ENCODE results near the gene GRIA1. TPM values are rescaled to one million over a fixed set of nuclear protein-coding genes. Genes with fewer than 3 reads are reported as not detected.

GRIA1 gene
- total and polyA plus RNA-seq, 8 donors: 0.04 to 0.22 (median 0.05) TPM; not detected in 3

DNA sequence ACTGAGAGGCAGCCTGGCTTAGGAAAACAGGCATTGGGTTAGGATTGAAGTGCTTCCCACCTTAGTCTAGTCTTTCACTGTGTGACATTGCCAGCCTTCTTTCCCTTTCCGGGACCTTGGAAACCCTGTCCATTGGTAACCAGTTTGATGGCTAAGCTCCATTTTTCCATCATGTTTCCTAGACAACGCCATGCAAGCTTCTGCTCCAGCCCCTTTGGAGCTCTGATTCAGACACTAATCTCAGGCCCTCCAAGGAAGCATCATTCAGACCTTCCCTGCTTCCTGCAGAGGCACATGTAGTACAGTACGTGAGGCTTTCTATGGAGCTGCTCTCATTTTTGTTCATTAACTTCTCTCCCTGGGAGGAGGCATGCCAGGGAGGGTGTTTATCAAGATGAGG, 68.5 kb downstream of the GRIA1 start:
- intact Hi-C loops (cut with DNase I): no loop called here
- no peaks in the 10 kb centered on the region for H3K4me1 ChIP-seq
- no peak for FAIRE-seq
- no peaks in the 10 kb centered on the region for H3K36me3 ChIP-seq
- H3K9me3 ChIP-seq: no peaks in the 10 kb centered on the region
- TF ChIP-seq, protein P1, sequence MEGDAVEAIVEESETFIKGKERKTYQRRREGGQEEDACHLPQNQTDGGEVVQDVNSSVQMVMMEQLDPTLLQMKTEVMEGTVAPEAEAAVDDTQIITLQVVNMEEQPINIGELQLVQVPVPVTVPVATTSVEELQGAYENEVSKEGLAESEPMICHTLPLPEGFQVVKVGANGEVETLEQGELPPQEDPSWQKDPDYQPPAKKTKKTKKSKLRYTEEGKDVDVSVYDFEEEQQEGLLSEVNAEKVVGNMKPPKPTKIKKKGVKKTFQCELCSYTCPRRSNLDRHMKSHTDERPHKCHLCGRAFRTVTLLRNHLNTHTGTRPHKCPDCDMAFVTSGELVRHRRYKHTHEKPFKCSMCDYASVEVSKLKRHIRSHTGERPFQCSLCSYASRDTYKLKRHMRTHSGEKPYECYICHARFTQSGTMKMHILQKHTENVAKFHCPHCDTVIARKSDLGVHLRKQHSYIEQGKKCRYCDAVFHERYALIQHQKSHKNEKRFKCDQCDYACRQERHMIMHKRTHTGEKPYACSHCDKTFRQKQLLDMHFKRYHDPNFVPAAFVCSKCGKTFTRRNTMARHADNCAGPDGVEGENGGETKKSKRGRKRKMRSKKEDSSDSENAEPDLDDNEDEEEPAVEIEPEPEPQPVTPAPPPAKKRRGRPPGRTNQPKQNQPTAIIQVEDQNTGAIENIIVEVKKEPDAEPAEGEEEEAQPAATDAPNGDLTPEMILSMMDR (IDR thresholded peaks at IDR 0.05): no peak
- no peak overlapping the region for H3K27ac ChIP-seq
- ATAC-seq: no peak
- DNase-seq: no peak
- no peak overlapping the region for H3K4me3 ChIP-seq
- WGBS, 2 donors: 60 to 64% methylated on average over 3 of the region's 3 CpGs
- H3K27me3 ChIP-seq: no peaks in the 10 kb centered on the region

DNA sequence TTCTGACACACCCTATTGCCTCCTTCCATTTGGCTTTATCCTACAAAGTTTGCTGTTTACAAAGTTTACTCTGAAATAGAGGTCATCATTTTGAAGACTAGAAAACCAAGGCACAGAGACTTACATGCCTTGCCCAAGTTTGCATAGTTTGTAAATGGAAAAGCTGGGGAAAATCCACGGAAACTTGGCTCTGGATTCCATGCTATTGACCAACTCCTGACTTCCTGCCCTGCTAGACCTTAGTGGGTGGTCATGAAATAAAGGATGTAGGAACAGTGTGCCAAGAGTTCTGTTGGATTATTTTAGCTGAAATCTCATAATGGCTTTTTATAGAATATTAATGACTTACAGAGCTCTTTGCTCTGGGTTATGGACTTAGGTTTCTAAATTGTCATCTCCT, 69.5 kb downstream of the GRIA1 start:
- intact Hi-C loops (cut with DNase I): no loop called here
- 45 to 72% methylated on average over 1 of the region's 1 CpG for WGBS, 2 donors
- H3K4me3 ChIP-seq: no peak overlapping the region
- no peaks in the 10 kb centered on the region for H3K27me3 ChIP-seq
- DNase-seq (no peak), FAIRE-seq (no peak), ATAC-seq (no peak)
- H3K36me3 ChIP-seq: no peaks in the 10 kb centered on the region
- H3K9me3 ChIP-seq: no peaks in the 10 kb centered on the region
- TF ChIP-seq, protein P1 (IDR thresholded peaks at IDR 0.05): no peak
- no peaks in the 10 kb centered on the region for H3K4me1 ChIP-seq
- H3K27ac ChIP-seq: no peak overlapping the region

DNA sequence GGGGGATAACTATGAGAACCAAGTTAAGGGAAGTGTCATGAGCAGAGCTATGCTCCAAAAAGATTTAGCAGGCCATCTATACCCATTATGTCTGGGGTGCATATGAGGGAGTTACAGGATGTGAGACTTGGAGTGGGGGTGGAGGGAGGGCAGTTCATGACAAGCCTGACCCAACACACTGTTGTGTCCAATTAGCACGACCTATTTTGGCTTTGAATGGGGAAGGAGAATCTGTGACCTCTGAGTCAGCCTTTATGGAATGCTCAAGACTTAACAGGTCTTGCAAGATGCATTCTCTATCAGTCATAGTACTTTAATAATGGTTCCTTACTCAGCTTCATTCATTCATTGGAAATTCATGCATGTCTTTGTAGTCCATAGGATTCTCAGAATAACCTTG, 71.7 kb downstream of the GRIA1 start:
- no peak for FAIRE-seq
- TF ChIP-seq, protein P1 (IDR thresholded peaks at IDR 0.05): no peak
- 29 to 60% methylated on average over 1 of the region's 1 CpG for WGBS, 2 donors

GRCh38 chr5:153565822-153566221, 75.4 kb downstream of the GRIA1 start:
- no peaks in the 10 kb centered on the region for H3K27me3 ChIP-seq
- no peaks in the 10 kb centered on the region for H3K36me3 ChIP-seq
- FAIRE-seq (no peak), DNase-seq (no peak), ATAC-seq (no peak)
- H3K27ac ChIP-seq: no peak overlapping the region
- TF ChIP-seq, protein P1 (IDR thresholded peaks at IDR 0.05): no peak
- H3K4me3 ChIP-seq: no peak overlapping the region
- no peaks in the 10 kb centered on the region for H3K9me3 ChIP-seq
- intact Hi-C loops (cut with DNase I): no loop called here
- WGBS, 2 donors: 39 to 40% methylated on average over 1 of the region's 1 CpG
- H3K4me1 ChIP-seq: no peaks in the 10 kb centered on the region

More for the DNA sequence above, 71.7 kb downstream of the GRIA1 start:
- no peak for DNase-seq
- Histone ChIP-seq H3K4me1 (no peaks in the 10 kb centered on the region), H3K9me3 (no peaks in the 10 kb centered on the region), H3K4me3 (no peak overlapping the region), H3K36me3 (no peaks in the 10 kb centered on the region), H3K27ac (no peak overlapping the region), H3K27me3 (no peaks in the 10 kb centered on the region)
- no peak for ATAC-seq
- intact Hi-C loops (cut with DNase I): no loop called here

DNA sequence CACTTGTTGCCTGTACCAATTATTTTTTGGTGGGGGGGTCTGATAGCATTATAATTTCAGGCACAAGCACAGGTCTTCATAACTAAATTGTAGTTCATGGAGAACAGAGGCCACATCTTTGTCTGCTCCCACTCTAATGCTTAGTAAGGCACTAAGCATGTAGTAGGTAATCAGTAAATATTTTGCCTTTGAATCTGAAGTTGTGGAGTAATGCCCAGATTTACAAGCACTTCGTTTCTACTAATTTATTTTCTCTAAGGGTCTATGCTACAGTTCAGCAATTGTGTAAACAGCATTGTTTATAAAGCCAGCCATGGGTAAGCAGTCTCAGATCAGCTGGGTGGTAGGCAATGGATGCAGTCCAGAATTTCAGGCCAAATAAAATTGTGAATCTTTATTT, 78.6 kb downstream of the GRIA1 start:
- Histone ChIP-seq H3K36me3 (no peaks in the 10 kb centered on the region), H3K27me3 (no peaks in the 10 kb centered on the region), H3K9me3 (no peaks in the 10 kb centered on the region), H3K4me3 (no peak overlapping the region), H3K27ac (no peak overlapping the region), H3K4me1 (no peaks in the 10 kb centered on the region)
- ATAC-seq: no peak
- WGBS, 2 donors: 13 to 17% methylated on average over 1 of the region's 1 CpG
- TF ChIP-seq, protein P1 (IDR thresholded peaks at IDR 0.05): no peak
- no peak for FAIRE-seq
- intact Hi-C loops (cut with DNase I): no loop called here
- DNase-seq: no peak
